ENCODE data around the gene DGKB.

DGKB gene

GRCh38 chr7:14752301-14752700, 150.2 kb downstream of the DGKB start:
- no peak for TF ChIP-seq CTCF (conservative IDR thresholded peaks at IDR 0.05)
- no peak overlapping the region for H3K27ac ChIP-seq

- no peak overlapping the region for H3K27ac ChIP-seq
- TF ChIP-seq CTCF (conservative IDR thresholded peaks at IDR 0.05): no peak
Measured at GRCh38 chr7:14751461-14751860, 151.1 kb downstream of the DGKB start.

- H3K27ac ChIP-seq: no peak overlapping the region
Measured at GRCh38 chr7:14748461-14748860, 154.1 kb downstream of the DGKB start.

GRCh38 chr7:14747701-14748100, 154.8 kb downstream of the DGKB start:
- TF ChIP-seq CTCF (conservative IDR thresholded peaks at IDR 0.05): no peak

More at GRCh38 chr7:14748461-14748860, 154.1 kb downstream of the DGKB start:
- TF ChIP-seq CTCF (conservative IDR thresholded peaks at IDR 0.05): no peak

GRCh38 chr7:14745076-14745475, 157.5 kb downstream of the DGKB start:
- H3K27ac ChIP-seq: no peak overlapping the region
- TF ChIP-seq CTCF (conservative IDR thresholded peaks at IDR 0.05): no peak

More at GRCh38 chr7:14747701-14748100, 154.8 kb downstream of the DGKB start:
- no peak overlapping the region for H3K27ac ChIP-seq

GRCh38 chr7:14740606-14741005, 161.9 kb downstream of the DGKB start:
- no peak for TF ChIP-seq CTCF (conservative IDR thresholded peaks at IDR 0.05)
- no peak overlapping the region for H3K27ac ChIP-seq

- no peak overlapping the region for H3K27ac ChIP-seq
Measured at GRCh38 chr7:14739841-14740185, 162.7 kb downstream of the DGKB start.

More at GRCh38 chr7:14739841-14740185, 162.7 kb downstream of the DGKB start:
- no peak for TF ChIP-seq CTCF (conservative IDR thresholded peaks at IDR 0.05)

Data from VCaP (cell line).